ENCODE results near the gene PA2G4. TPM values are rescaled to one million over a fixed set of nuclear protein-coding genes. Genes with fewer than 3 reads are reported as not detected.
A peak's percentile ranks its signal among the peaks of the same experiment; 100 is the strongest.

PA2G4 gene
- total and polyA plus RNA-seq, 2 of the 4 experiments (the other 2 are of a cell fraction), result 158 to 198 TPM

DNA sequence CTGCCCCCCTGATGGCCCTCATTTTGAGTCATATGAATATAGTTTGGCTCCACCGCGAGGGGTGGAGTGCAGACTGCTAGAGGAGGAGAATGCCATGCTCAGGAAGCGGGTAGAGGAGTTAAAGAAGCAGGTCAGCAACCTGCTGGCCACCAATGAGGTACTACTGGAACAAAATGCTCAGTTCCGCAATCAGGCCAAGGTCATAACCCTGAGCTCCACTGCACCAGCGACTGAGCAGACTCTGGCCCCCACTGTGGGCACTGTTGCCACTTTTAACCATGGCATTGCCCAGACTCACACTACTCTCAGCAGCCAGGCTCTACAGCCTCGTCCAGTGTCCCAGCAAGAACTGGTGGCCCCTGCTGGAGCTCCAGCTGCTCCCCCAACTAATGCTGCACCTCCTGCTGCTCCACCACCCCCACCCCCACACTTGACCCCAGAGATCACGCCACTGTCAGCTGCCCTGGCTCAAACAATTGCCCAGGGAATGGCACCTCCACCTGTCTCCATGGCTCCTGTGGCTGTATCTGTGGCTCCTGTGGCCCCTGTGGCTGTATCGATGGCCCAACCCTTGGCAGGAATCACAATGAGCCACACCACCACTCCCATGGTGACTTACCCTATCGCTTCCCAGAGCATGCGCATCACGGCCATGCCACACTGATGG, 17.0 kb downstream of the PA2G4 start:
- Histone ChIP-seq H4K91ac (ENCODE audit: insufficient read depth, low read depth, low read length) (no peak overlapping the region), H3K9me3 (ENCODE audit: control insufficient read depth, insufficient read depth, low read length) (no peaks in the 10 kb centered on the region), H3K9me1 (ENCODE audit: insufficient read depth, low read length) (no peaks in the 10 kb centered on the region), H4K8ac (ENCODE audit: low read depth in 2 of 2, low read length in 2 of 2) (no peak overlapping the region), H3K27ac (ENCODE audit: insufficient read depth, low read length) (no peak overlapping the region), H2BK15ac (ENCODE audit: low read depth, low read length) (no peak overlapping the region), H3K4me2 (ENCODE audit: low read depth, low read length) (no peak overlapping the region), H2AK5ac (ENCODE audit: low read depth, low read length) (no peak overlapping the region), H2AK9ac (replicated peaks; ENCODE audit: low read depth, low read length, poor library complexity) (peak overlapping the region; percentile 77), H2BK5ac (ENCODE audit: low read depth, low read length, poor library complexity, severe bottlenecking) (no peak overlapping the region), H3K27me3 (ENCODE audit: control insufficient read depth, insufficient read depth, low read length) (no peaks in the 10 kb centered on the region), H2BK120ac (ENCODE audit: low read depth, low read length) (no peak overlapping the region), H2AFZ (replicated peaks; ENCODE audit: low read length, poor library complexity) (no peak overlapping the region), H3K14ac (replicated peaks; ENCODE audit: low read depth, low read length) (no peak overlapping the region), H4K5ac (ENCODE audit: low read depth, low read length) (no peak overlapping the region), H3K9ac (ENCODE audit: low read depth, low read length) (no peak overlapping the region), H3K36me3 (ENCODE audit: control insufficient read depth, insufficient read depth, low read length) (peaks cover 16% of the 10 kb centered on the region), H3K79me1 (ENCODE audit: low read depth in 1 of 2, low read length in 2 of 2) (peaks cover 13 to 70% of the 10 kb centered on the region in 2 experiments), H3K4ac (ENCODE audit: low read depth, low read length) (no peak overlapping the region), H4K20me1 (ENCODE audit: insufficient read depth, low read length) (peaks cover 7% of the 10 kb centered on the region), H2BK20ac (ENCODE audit: low read depth, low read length) (no peak overlapping the region), H3K4me3 (ENCODE audit: insufficient read depth, low read depth, low read length) (no peak overlapping the region), H3K4me1 (ENCODE audit: control insufficient read depth, insufficient read depth, low read length) (peaks cover 8% of the 10 kb centered on the region), H3K56ac (ENCODE audit: extremely low read depth, insufficient read depth, low read length) (no peak overlapping the region), H3K23ac (ENCODE audit: low read depth, low read length) (no peak overlapping the region), H3K18ac (ENCODE audit: low read depth, low read length) (no peak overlapping the region)
- TF ChIP-seq POLR2A (IDR thresholded peaks at IDR 0.05; ENCODE audit: low read depth, low read length) (no peak), FOS (IDR thresholded peaks at IDR 0.05; ENCODE audit: low read depth, low read length) (no peak), NFE2L2 (IDR thresholded peaks at IDR 0.05; ENCODE audit: low read depth, low read length) (no peak), MAZ (IDR thresholded peaks at IDR 0.05; ENCODE audit: borderline replicate concordance, low read depth, low read length) (no peak)
- whole genome bisulfite sequencing, 2 experiments (ENCODE audit: extremely low coverage in 2 of 2, insufficient read length in 1 of 2), result 98% methylated on average over 4 of the region's 11 CpGs; no CpG with 5 or more reads in 1 of the 2 experiments
- no TSS peak for BruUV-seq (replicated peaks)
- no peak for DNase-seq
- in situ Hi-C loops (cut with MboI; ENCODE audit: low sequenced_read_pairs) (no loop called here), dilution Hi-C loops (cut with HindIII; ENCODE audit: low sequenced_read_pairs, unreplicated experiment) (no loop called here), intact Hi-C loops (cut with micrococcal nuclease) (no loop called here)
- CTCF ChIA-PET, result interaction anchor here (0.6 kb wide), 1 partner anchor 26 kb away, joined by 5 read pairs; no protein-coding TSS in a partner anchor
- POLR2A ChIA-PET (ENCODE audit: unreplicated experiment), result no interaction called here
- ATAC-seq (ENCODE audit: low read depth), result no peak
